Stomach (tissue), 9 donors: ENCODE measurements around the gene CFAP77. TPM values are rescaled to one million over a fixed set of nuclear protein-coding genes. Genes with fewer than 3 reads are reported as not detected.
A peak's percentile ranks its signal among the peaks of the same experiment; 100 is the strongest.

Experiments used
- DNase-seq, 2 donors: peaks; one replicate each; pipeline versions ENCODE4 v3.0.0 to v3.0.0-alpha.2; 2013 to 2019
- H3K27ac ChIP-seq, 5 donors: fragments of 200-600 bp in 4 of 5; sonication (generic) in 4 of 5; one replicate each; pipeline ENCODE4 v1.5.1; 2013 to 2019; ENCODE audit warnings: mild to moderate bottlenecking in 1 of 5, moderate library complexity in 1 of 5
- H3K27me3 ChIP-seq, 3 donors: fragments of 200-600 bp; sonication (generic); one replicate each; pipeline ENCODE4 v1.5.1; 2017 to 2019; ENCODE audit warnings: mixed run types in 1 of 3
- H3K36me3 ChIP-seq, 4 donors: fragments of 200-600 bp; sonication (generic); 1 replicate in 3 of 4; 2 replicates in 1 of 4; pipeline ENCODE4 v1.5.1; 2016 to 2019
- H3K4me1 ChIP-seq, 4 donors: fragments of 200-600 bp; sonication (generic); one replicate each; pipeline ENCODE4 v1.5.1; 2016 to 2019
- H3K4me3 ChIP-seq, 4 donors: fragments of 200-600 bp; sonication (generic) in 3 of 4; one replicate each; pipeline ENCODE4 v1.5.1; 2016 to 2019; ENCODE audit warnings: mild to moderate bottlenecking in 1 of 4
- H3K9me3 ChIP-seq, 4 donors: fragments of 200-600 bp; sonication (generic); one replicate each; pipeline ENCODE4 v1.5.1; 2016 to 2019
- CTCF ChIP-seq, 7 experiments: fragments of 450-650 bp in 4 of 7; fragments of 200-600 bp in 3 of 7; sonication (generic) in 3 of 7; IDR thresholded peaks; one replicate each; pipeline ENCODE4 v1.5.1; 2016 to 2019; ENCODE audit warnings: antibody characterized with exemption in 7 of 7, control low read depth in 2 of 7, mild to moderate bottlenecking in 1 of 7
- EP300 ChIP-seq: sonication (generic); formaldehyde crosslinking; IDR thresholded peaks from one replicate; pipeline ENCODE4 v1.6.1; 2017; ENCODE audit warnings: antibody characterized with exemption
- POLR2A ChIP-seq, 4 donors: fragments of 450-650 bp; IDR thresholded peaks; one replicate each; pipeline ENCODE4 v1.6.1; 2016; ENCODE audit warnings: antibody characterized with exemption in 4 of 4, control low read depth in 2 of 4, mild to moderate bottlenecking in 1 of 4, moderate library complexity in 1 of 4
- POLR2AphosphoS5 ChIP-seq, 3 donors: sonication (generic); formaldehyde crosslinking; IDR thresholded peaks; one replicate each; pipeline ENCODE4 v1.6.1; 2016; ENCODE audit warnings: antibody characterized with exemption in 3 of 3
- WGBS, 5 donors: extraction: QIAGEN DNeasy Blood & Tissue Kit in 3 of 5; methylation state at CpG; one replicate each; pipeline versions ENCODE4 v1.1.5 to v1.1.7; 2013 to 2018; 5-methylcytosine and 5-hydroxymethylcytosine counted together
- intact Hi-C: fragments of 100-400 bp; cut with DNase I; formaldehyde crosslinking; loops from one replicate; pipeline ENCODE4 v1.15.1; 2023; ENCODE audit warnings: low total_unique reads
- polyA plus RNA-seq, 3 donors: library from polyadenylated mRNA; stranded (reverse); fragments of 200-250 nt; gene quantifications; one replicate each; pipeline ENCODE4 v1.2.3, GENCODE V29; 2013
- total RNA-seq, 5 donors: library from RNA; depleted of rRNA; stranded (reverse); fragments of >200 nt; gene quantifications; one replicate each; pipeline versions ENCODE4 v1.1.0 to v1.2.3, GENCODE V29; 2014 to 2016
- donor health status: healthy with polysubstance abuse.
- donor health status: Bipolar disorder and iron deficiency.
- donor health status: healthy.

The CFAP77 gene
- total and polyA plus RNA-seq, 8 donors, result not detected

GRCh38 chr9:132536124-132536523 is 126.1 kb downstream of the CFAP77 start:
- Histone ChIP-seq H3K27me3 (peaks cover 0 to 38% (median 6%) of the 10 kb centered on the region in 3 donors), H3K36me3 (no peaks in the 10 kb centered on the region), H3K4me3 (no peak overlapping the region), H3K27ac (no peak overlapping the region), H3K4me1 (peaks cover 0 to 4% (median 0%) of the 10 kb centered on the region in 4 donors), H3K9me3 (peaks cover 6 to 27% (median 18%) of the 10 kb centered on the region in 4 donors)
- DNase-seq, result no peak
- intact Hi-C loops, result no loop called here
- TF ChIP-seq POLR2AphosphoS5 (IDR thresholded peaks at IDR 0.05) (no peak), POLR2A (IDR thresholded peaks at IDR 0.05) (no peak), CTCF (IDR thresholded peaks at IDR 0.05) (no peak), EP300 (no peak)
- WGBS, 5 donors, result 67 to 100% (median 86%) methylated on average over 1 of the region's 1 CpG

- Histone ChIP-seq H3K27me3 (peaks cover 0 to 31% (median 0%) of the 10 kb centered on the region in 3 donors), H3K9me3 (peaks cover 6 to 27% (median 18%) of the 10 kb centered on the region in 4 donors), H3K36me3 (no peaks in the 10 kb centered on the region), H3K4me3 (no peak overlapping the region), H3K4me1 (no peaks in the 10 kb centered on the region), H3K27ac (no peak overlapping the region)
- intact Hi-C loops, result no loop called here
- no peak for DNase-seq
- TF ChIP-seq POLR2A (IDR thresholded peaks at IDR 0.05), result no peak
- TF ChIP-seq CTCF (IDR thresholded peaks at IDR 0.05), result no peak
- no peak for TF ChIP-seq EP300
- no peak for TF ChIP-seq POLR2AphosphoS5 (IDR thresholded peaks at IDR 0.05)
- WGBS, 5 donors, result 70 to 79% (median 73%) methylated on average over 3 to 12 of the region's 12 CpGs
These were observed 127.3 kb downstream of the CFAP77 start for GRCh38 chr9:132537352-132537751.

DNA sequence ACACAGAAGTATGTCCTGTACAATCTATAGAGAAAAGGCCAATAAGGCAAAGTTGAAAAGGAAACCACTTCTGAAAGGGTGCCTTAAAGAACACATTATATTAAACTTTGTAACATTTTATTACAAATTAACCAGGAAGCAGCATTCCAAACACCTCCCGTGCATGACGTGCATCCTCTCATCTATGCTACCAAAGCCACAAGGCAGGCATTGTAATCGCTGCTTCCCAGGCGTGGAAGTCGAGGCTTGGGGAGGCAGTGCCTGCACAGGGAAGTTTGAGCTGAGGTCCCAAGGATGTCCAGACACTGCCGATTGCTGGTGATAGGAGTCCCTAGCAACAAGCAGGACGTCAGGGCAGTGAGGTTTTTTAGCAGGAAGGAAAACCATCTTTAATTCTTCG is 128.1 kb downstream of the CFAP77 start:
- TF ChIP-seq POLR2AphosphoS5 (IDR thresholded peaks at IDR 0.05) (no peak), CTCF (IDR thresholded peaks at IDR 0.05) (no peak), EP300 (no peak), POLR2A (IDR thresholded peaks at IDR 0.05) (no peak)
- H3K27ac ChIP-seq, result no peak overlapping the region
- peaks cover 0 to 31% (median 0%) of the 10 kb centered on the region in 3 donors for H3K27me3 ChIP-seq
- no peaks in the 10 kb centered on the region for H3K36me3 ChIP-seq
- WGBS, 5 donors, result 31 to 45% (median 35%) methylated on average over 8 of the region's 8 CpGs
- intact Hi-C loops, result no loop called here
- H3K4me1 ChIP-seq, result no peaks in the 10 kb centered on the region
- H3K4me3 ChIP-seq, result no peak overlapping the region
- DNase-seq, result peak in 1 of 2 donors; percentile 74
- H3K9me3 ChIP-seq, result peaks cover 6 to 23% (median 18%) of the 10 kb centered on the region in 4 donors

GRCh38 chr9:132539096-132539495 is 129.1 kb downstream of the CFAP77 start:
- H3K27me3 ChIP-seq, result peaks cover 0 to 36% (median 0%) of the 10 kb centered on the region in 3 donors
- no peak overlapping the region for H3K27ac ChIP-seq
- intact Hi-C loops, result no loop called here
- TF ChIP-seq POLR2A (IDR thresholded peaks at IDR 0.05), result no peak
- no peak for TF ChIP-seq POLR2AphosphoS5 (IDR thresholded peaks at IDR 0.05)
- no peak for TF ChIP-seq CTCF (IDR thresholded peaks at IDR 0.05)
- no peak for TF ChIP-seq EP300
- H3K4me3 ChIP-seq, result no peak overlapping the region
- H3K36me3 ChIP-seq, result no peaks in the 10 kb centered on the region
- H3K9me3 ChIP-seq, result peaks cover 6 to 21% (median 13%) of the 10 kb centered on the region in 4 donors
- 59 to 78% (median 68%) methylated on average over 7 of the region's 7 CpGs for WGBS, 5 donors
- H3K4me1 ChIP-seq, result no peaks in the 10 kb centered on the region
- DNase-seq, result peak in 1 of 2 donors; percentile 32
